HCT116 (cell line): ENCODE results near the gene STK39. TPM values are rescaled to one million over a fixed set of nuclear protein-coding genes. Genes with fewer than 3 reads are reported as not detected.

Experiments used
- ATAC-seq: fragments of 200-7000 bp; cut with Tn5 transposase; 2 replicates; pipeline ENCODE4 v1.9.1; 2020; ENCODE audit warnings: mild to moderate bottlenecking, moderate library complexity
- BruUV-seq: library from RNA; stranded (reverse); fragments of 400-500 nt; replicated peaks from 2 replicates; lab custom pipeline; 2021; lab: Mats Ljungman, UMichigan
- CTCF ChIA-PET: fragments of 300-600 bp; sonication (Branson Sonifier 250); formaldehyde crosslinking; loops from one replicate; lab custom pipeline; 2021; ENCODE audit warnings: antibody characterized with exemption; lab: Charles Lee
- POLR2A ChIA-PET: fragments of 300-600, 350-600 bp; sonication (Branson Sonifier 250); formaldehyde crosslinking; loops from one replicate; lab custom pipeline; 2021; ENCODE audit warnings: antibody characterized with exemption; lab: Charles Lee
- RAD21 ChIA-PET, 2 experiments: fragments of 300-600 bp; sonication (Branson Sonifier 250); formaldehyde crosslinking; loops; one replicate each; lab custom pipeline; 2023; ENCODE audit warnings: low total read pairs in 2 of 2; ENCODE audit not compliant: uncharacterized antibody in 2 of 2, unreplicated experiment in 2 of 2, low non-redundant PET in 1 of 2; lab: Charles Lee
- DNase-seq: peaks from one replicate; pipeline ENCODE4 v3.0.0-alpha.2; 2010; ENCODE audit warnings: low read depth, low spot score
- H2AFZ ChIP-seq: fragments of 200-600 bp; shearing (Covaris generic), sonication (generic); 2 replicates; pipeline ENCODE4 v1.6.1; 2017; ENCODE audit warnings: low read depth, mixed run types, mixed read lengths, antibody characterized with exemption, low read length; ENCODE audit not compliant: poor library complexity, severe bottlenecking
- H3K27ac ChIP-seq: 2 replicates; pipeline ENCODE4 v1.5.1; 2012; ENCODE audit warnings: low read depth, low read length
- H3K27me3 ChIP-seq: fragments of 200-600 bp; sonication (generic); 2 replicates; pipeline ENCODE4 v1.6.1; 2016; ENCODE audit warnings: mixed run types, low read length, mixed read lengths; ENCODE audit not compliant: insufficient read depth
- H3K36me3 ChIP-seq, 2 experiments: fragments of 200-500 bp in 1 of 2; fragments of 200-600 bp in 1 of 2; sonication (Bioruptor generic) in 1 of 2; sonication (generic) in 1 of 2; 2 replicates each; pipeline versions ENCODE4 v1.5.1 to v1.6.1; 2014 to 2016; ENCODE audit warnings: low read length in 2 of 2, inconsistent platforms in 1 of 2, mixed read lengths in 1 of 2, mixed run types in 1 of 2; ENCODE audit not compliant: insufficient read depth in 2 of 2, control insufficient read depth in 1 of 2
- H3K4me1 ChIP-seq, 2 experiments: fragments of 200-600 bp in 1 of 2; sonication (generic) in 1 of 2; 2 replicates each; pipeline versions ENCODE4 v1.5.1 to v1.6.1; 2012 to 2017; ENCODE audit warnings: low read length in 2 of 2, inconsistent platforms in 1 of 2, mild to moderate bottlenecking in 1 of 2, mixed read lengths in 1 of 2, mixed run types in 1 of 2, moderate library complexity in 1 of 2; ENCODE audit not compliant: insufficient read depth in 2 of 2, control insufficient read depth in 1 of 2
- H3K4me2 ChIP-seq: fragments of 200-600 bp; sonication (generic); 2 replicates; pipeline ENCODE4 v1.6.1; 2017; ENCODE audit warnings: mixed run types, low read length, mixed read lengths
- H3K4me3 ChIP-seq, 2 experiments: fragments of 200-600 bp in 1 of 2; sonication (generic) in 1 of 2; replicated peaks in 1 of 2; 2 replicates each; pipeline ENCODE4 v1.5.1; 2011 to 2016; ENCODE audit warnings: low read length in 2 of 2, control low read depth in 1 of 2, low read depth in 1 of 2, mild to moderate bottlenecking in 1 of 2, mixed read lengths in 1 of 2, mixed run types in 1 of 2
- H3K79me2 ChIP-seq: fragments of 200-600 bp; sonication (generic); 2 replicates; pipeline ENCODE4 v1.6.1; 2017; ENCODE audit warnings: mild to moderate bottlenecking, mixed run types, low read length, moderate library complexity, mixed read lengths; ENCODE audit not compliant: insufficient read depth
- H3K9ac ChIP-seq: fragments of 200-600 bp; sonication (generic); 2 replicates; pipeline ENCODE4 v1.6.1; 2016; ENCODE audit warnings: low read length, mixed read lengths
- H3K9me2 ChIP-seq: fragments of 200-600 bp; sonication (generic), shearing (Covaris generic); 2 replicates; pipeline ENCODE4 v1.6.1; 2017; ENCODE audit warnings: mixed run types, mild to moderate bottlenecking, moderate library complexity; ENCODE audit not compliant: insufficient read depth
- H3K9me3 ChIP-seq, 2 experiments: fragments of 200-500 bp in 1 of 2; fragments of 200-600 bp in 1 of 2; sonication (Bioruptor generic) in 1 of 2; sonication (generic) in 1 of 2; 2 replicates each; pipeline ENCODE4 v1.6.1; 2014 to 2017; ENCODE audit warnings: low read length in 2 of 2, mixed read lengths in 2 of 2, inconsistent platforms in 1 of 2, low read depth in 1 of 2, mild to moderate bottlenecking in 1 of 2, mixed run types in 1 of 2, moderate library complexity in 1 of 2; ENCODE audit not compliant: control insufficient read depth in 1 of 2, insufficient read depth in 1 of 2
- H4K20me1 ChIP-seq: fragments of 200-600 bp; sonication (generic), shearing (Covaris generic); 2 replicates; pipeline ENCODE4 v1.6.1; 2017; ENCODE audit warnings: mixed run types, mild to moderate bottlenecking, moderate library complexity; ENCODE audit not compliant: insufficient read depth
- CEBPB ChIP-seq: IDR thresholded peaks from 2 replicates; pipeline ENCODE4 v1.6.1; 2012; ENCODE audit warnings: low read depth
- EGR1 ChIP-seq: IDR thresholded peaks from 2 replicates; pipeline ENCODE4 v1.6.1; 2012; ENCODE audit warnings: low read depth
- ELF1 ChIP-seq: IDR thresholded peaks from 2 replicates; pipeline ENCODE4 v1.6.1; 2012; ENCODE audit warnings: low read depth, borderline replicate concordance
- EZH2phosphoT487 ChIP-seq: fragments of 200-600 bp; IDR thresholded peaks from 2 replicates; pipeline ENCODE4 v1.6.1; 2018; ENCODE audit warnings: antibody characterized with exemption, borderline replicate concordance
- JUND ChIP-seq: IDR thresholded peaks from 2 replicates; pipeline ENCODE4 v1.6.1; 2012
- RAD21 ChIP-seq: IDR thresholded peaks from 2 replicates; pipeline ENCODE4 v1.6.1; 2012; ENCODE audit warnings: low read depth, mild to moderate bottlenecking
- SP1 ChIP-seq: IDR thresholded peaks from 2 replicates; pipeline ENCODE4 v1.6.1; 2012; ENCODE audit warnings: low read depth
- YY1 ChIP-seq: IDR thresholded peaks from 2 replicates; pipeline ENCODE4 v1.6.1; 2011; ENCODE audit warnings: low read length, low read depth, moderate library complexity, mild to moderate bottlenecking; ENCODE audit not compliant: insufficient replicate concordance; ENCODE audit errors: extremely low read depth
- ZFX ChIP-seq: fragments of 450-650 bp; IDR thresholded peaks from 2 replicates; pipeline ENCODE4 v1.6.1; 2017
- intact Hi-C: fragments of 100-400 bp; cut with micrococcal nuclease; formaldehyde crosslinking; loops from 2 replicates; pipeline ENCODE4 v1.10.0; 2022
- total RNA-seq: library from RNA; stranded (reverse); gene quantifications from one replicate; pipeline ENCODE4 v1.2.1, GENCODE V29; 2021; ENCODE audit not compliant: unreplicated experiment
- TF ChIP-seq, protein P1 (sequence below): IDR thresholded peaks from 2 replicates; pipeline ENCODE4 v1.6.1; 2012
- TF ChIP-seq, protein P2 (sequence below), 3 experiments: fragments of 200-600 bp in 1 of 3; sonication (generic) in 1 of 3; IDR thresholded peaks in 2 of 3; conservative IDR thresholded peaks in 1 of 3; 2 replicates each; pipeline ENCODE4 v1.5.1; 2012 to 2017; ENCODE audit warnings: low read depth in 2 of 3, low read length in 2 of 3, antibody characterized with exemption in 1 of 3, borderline replicate concordance in 1 of 3, control low read depth in 1 of 3, mild to moderate bottlenecking in 1 of 3, mixed read lengths in 1 of 3, mixed run types in 1 of 3, moderate library complexity in 1 of 3; ENCODE audit not compliant: insufficient read depth in 1 of 3
- TF ChIP-seq, protein P3 (sequence below): IDR thresholded peaks from 2 replicates; pipeline ENCODE4 v1.6.1; 2012
- TF ChIP-seq, protein P4 (sequence below): IDR thresholded peaks from 2 replicates; pipeline ENCODE4 v1.6.1; 2012; ENCODE audit warnings: low read depth

Gene STK39
- total RNA-seq, 1 experiment from 2014 or later = 118 TPM

DNA sequence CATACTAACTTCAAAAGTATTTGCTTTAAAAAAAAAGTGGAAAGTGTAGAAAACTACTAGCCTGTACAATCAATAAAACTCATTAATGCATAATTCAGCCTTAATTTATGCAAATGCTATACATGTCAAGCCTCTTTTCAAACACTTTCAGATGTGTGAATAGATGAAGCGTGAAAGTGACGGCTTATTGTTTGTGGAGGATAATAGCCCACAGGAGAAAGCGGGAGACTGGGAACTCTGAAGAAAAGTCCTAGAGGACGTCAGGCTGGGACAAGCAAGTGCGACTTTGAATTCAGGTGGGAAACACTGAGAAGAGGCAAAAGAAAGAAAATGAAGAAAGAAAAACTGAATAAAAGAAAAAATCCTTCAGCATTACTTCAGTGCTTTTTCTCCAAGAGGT lies 108.5 kb downstream of the STK39 start:
- RAD21 ChIA-PET = no interaction called here
- no peak for DNase-seq
- no peaks in the 10 kb centered on the region for H3K27me3 ChIP-seq
- TF ChIP-seq RAD21 = no peak
- TF ChIP-seq, protein P1, sequence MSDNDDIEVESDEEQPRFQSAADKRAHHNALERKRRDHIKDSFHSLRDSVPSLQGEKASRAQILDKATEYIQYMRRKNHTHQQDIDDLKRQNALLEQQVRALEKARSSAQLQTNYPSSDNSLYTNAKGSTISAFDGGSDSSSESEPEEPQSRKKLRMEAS = no peak
- TF ChIP-seq, protein P2, sequence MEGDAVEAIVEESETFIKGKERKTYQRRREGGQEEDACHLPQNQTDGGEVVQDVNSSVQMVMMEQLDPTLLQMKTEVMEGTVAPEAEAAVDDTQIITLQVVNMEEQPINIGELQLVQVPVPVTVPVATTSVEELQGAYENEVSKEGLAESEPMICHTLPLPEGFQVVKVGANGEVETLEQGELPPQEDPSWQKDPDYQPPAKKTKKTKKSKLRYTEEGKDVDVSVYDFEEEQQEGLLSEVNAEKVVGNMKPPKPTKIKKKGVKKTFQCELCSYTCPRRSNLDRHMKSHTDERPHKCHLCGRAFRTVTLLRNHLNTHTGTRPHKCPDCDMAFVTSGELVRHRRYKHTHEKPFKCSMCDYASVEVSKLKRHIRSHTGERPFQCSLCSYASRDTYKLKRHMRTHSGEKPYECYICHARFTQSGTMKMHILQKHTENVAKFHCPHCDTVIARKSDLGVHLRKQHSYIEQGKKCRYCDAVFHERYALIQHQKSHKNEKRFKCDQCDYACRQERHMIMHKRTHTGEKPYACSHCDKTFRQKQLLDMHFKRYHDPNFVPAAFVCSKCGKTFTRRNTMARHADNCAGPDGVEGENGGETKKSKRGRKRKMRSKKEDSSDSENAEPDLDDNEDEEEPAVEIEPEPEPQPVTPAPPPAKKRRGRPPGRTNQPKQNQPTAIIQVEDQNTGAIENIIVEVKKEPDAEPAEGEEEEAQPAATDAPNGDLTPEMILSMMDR (IDR thresholded peaks at IDR 0.05 in 2 of 3, conservative IDR thresholded peaks at IDR 0.05 in 1 of 3; ENCODE audit: borderline replicate concordance in 1 of 3, insufficient read depth in 1 of 3, low read depth in 2 of 3, low read length in 2 of 3) = no peak
- TF ChIP-seq JUND = no peak
- no peak for TF ChIP-seq CEBPB
- no peak for TF ChIP-seq ELF1
- TF ChIP-seq ZFX = no peak
- TF ChIP-seq, protein P3, sequence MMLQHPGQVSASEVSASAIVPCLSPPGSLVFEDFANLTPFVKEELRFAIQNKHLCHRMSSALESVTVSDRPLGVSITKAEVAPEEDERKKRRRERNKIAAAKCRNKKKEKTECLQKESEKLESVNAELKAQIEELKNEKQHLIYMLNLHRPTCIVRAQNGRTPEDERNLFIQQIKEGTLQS = no peak
- TF ChIP-seq, protein P4, sequence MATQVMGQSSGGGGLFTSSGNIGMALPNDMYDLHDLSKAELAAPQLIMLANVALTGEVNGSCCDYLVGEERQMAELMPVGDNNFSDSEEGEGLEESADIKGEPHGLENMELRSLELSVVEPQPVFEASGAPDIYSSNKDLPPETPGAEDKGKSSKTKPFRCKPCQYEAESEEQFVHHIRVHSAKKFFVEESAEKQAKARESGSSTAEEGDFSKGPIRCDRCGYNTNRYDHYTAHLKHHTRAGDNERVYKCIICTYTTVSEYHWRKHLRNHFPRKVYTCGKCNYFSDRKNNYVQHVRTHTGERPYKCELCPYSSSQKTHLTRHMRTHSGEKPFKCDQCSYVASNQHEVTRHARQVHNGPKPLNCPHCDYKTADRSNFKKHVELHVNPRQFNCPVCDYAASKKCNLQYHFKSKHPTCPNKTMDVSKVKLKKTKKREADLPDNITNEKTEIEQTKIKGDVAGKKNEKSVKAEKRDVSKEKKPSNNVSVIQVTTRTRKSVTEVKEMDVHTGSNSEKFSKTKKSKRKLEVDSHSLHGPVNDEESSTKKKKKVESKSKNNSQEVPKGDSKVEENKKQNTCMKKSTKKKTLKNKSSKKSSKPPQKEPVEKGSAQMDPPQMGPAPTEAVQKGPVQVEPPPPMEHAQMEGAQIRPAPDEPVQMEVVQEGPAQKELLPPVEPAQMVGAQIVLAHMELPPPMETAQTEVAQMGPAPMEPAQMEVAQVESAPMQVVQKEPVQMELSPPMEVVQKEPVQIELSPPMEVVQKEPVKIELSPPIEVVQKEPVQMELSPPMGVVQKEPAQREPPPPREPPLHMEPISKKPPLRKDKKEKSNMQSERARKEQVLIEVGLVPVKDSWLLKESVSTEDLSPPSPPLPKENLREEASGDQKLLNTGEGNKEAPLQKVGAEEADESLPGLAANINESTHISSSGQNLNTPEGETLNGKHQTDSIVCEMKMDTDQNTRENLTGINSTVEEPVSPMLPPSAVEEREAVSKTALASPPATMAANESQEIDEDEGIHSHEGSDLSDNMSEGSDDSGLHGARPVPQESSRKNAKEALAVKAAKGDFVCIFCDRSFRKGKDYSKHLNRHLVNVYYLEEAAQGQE = no peak
- no peak for TF ChIP-seq YY1
- no peak for TF ChIP-seq EGR1
- TF ChIP-seq EZH2phosphoT487 = no peak
- no peak for TF ChIP-seq SP1
- TF ChIP-seq, all 23 proteins: peak for 0
- H3K27ac ChIP-seq = no peak overlapping the region
- H3K4me1 ChIP-seq = peaks cover 4 to 28% of the 10 kb centered on the region in 2 experiments
- ChIA-PET CTCF (no interaction called here), POLR2A (no interaction called here)
- no peak for ATAC-seq
- no peak overlapping the region for H3K4me2 ChIP-seq
- H2AFZ ChIP-seq = no peak overlapping the region
- H3K9me3 ChIP-seq = no peaks in the 10 kb centered on the region
- intact Hi-C loops = loop anchor here (10.0 kb wide), 1 partner anchor 616 kb away; no protein-coding TSS in a partner anchor
- H3K9ac ChIP-seq = no peak overlapping the region
- no peak overlapping the region for H3K4me3 ChIP-seq
- H3K79me2 ChIP-seq = peaks cover 67% of the 10 kb centered on the region
- no peaks in the 10 kb centered on the region for H4K20me1 ChIP-seq
- no peaks in the 10 kb centered on the region for H3K9me2 ChIP-seq
- BruUV-seq = no TSS peak
- peaks cover 0 to 48% of the 10 kb centered on the region in 2 experiments; a peak in 2 of 4 replicates for H3K36me3 ChIP-seq
